NCI-H2081 treated with DMSO at 0.1 percent for 48 hours (cell line): ENCODE data around the gene MRPL47.

ENCODE experiments used
- DNase-seq: peaks from one replicate; lab custom pipeline; 2025; lab: John Stamatoyannopoulos, UW

The MRPL47 gene

GRCh38 chr3:179591313-179591712 is 13.1 kb downstream of the MRPL47 start:
- no peak for DNase-seq

- DNase-seq: no peak
These were observed 13.8 kb downstream of the MRPL47 start for GRCh38 chr3:179590669-179591068.

GRCh38 chr3:179589143-179589542 is 15.3 kb downstream of the MRPL47 start:
- no peak for DNase-seq

- no peak for DNase-seq
These were observed 23.4 kb downstream of the MRPL47 start for GRCh38 chr3:179580992-179581391.

- DNase-seq: no peak
These were observed 38.9 kb downstream of the MRPL47 start for GRCh38 chr3:179565496-179565895.

GRCh38 chr3:179563271-179563783 is 41.1 kb downstream of the MRPL47 start:
- DNase-seq: peak; percentile 37

GRCh38 chr3:179562591-179563270 is 41.7 kb downstream of the MRPL47 start, which contains the start of gene ACTL6A:
Gene ACTL6A (plus strand): TSS chr3:179562926. CDS start chr3:179563093, 167 bp downstream.
- peak; percentile 100 for DNase-seq

GRCh38 chr3:179560791-179561190 is 43.6 kb downstream of the MRPL47 start:
- DNase-seq: no peak

GRCh38 chr3:179558742-179559364 is 45.6 kb downstream of the MRPL47 start:
- DNase-seq: peak; percentile 43

GRCh38 chr3:179551349-179552105 is 52.9 kb downstream of the MRPL47 start:
- no peak for DNase-seq

GRCh38 chr3:179546814-179547241 is 57.6 kb downstream of the MRPL47 start:
- DNase-seq: no peak

- DNase-seq: no peak
These were observed 59.3 kb downstream of the MRPL47 start for GRCh38 chr3:179544981-179545645.

- no peak for DNase-seq
These were observed 62.1 kb downstream of the MRPL47 start for GRCh38 chr3:179542375-179542774.

- no peak for DNase-seq
These were observed 62.8 kb downstream of the MRPL47 start for GRCh38 chr3:179541596-179541995.

- DNase-seq: no peak
These were observed 63.3 kb downstream of the MRPL47 start for GRCh38 chr3:179541094-179541493.
